Psoas muscle (tissue), 8 donors: ENCODE measurements around the gene SPECC1L. TPM values are rescaled to one million over a fixed set of nuclear protein-coding genes. Genes with fewer than 3 reads are reported as not detected.

ENCODE experiments used
- ATAC-seq, 4 donors: fragments of 200-7000 bp; cut with Tn5 transposase; one replicate each; pipeline ENCODE4 v1.9.1; 2020; ENCODE audit warnings: moderate library complexity in 3 of 4, mild to moderate bottlenecking in 2 of 4
- DNase-seq, 2 donors: peaks; one replicate each; pipeline ENCODE4 v3.0.0-alpha.2; 2020
- H3K27ac ChIP-seq: fragments of 200-600 bp; one replicate; pipeline ENCODE4 v1.8.0; 2022
- H3K27me3 ChIP-seq, 3 donors: fragments of 200-600 bp in 1 of 3; one replicate each; pipeline versions ENCODE4 v1.6.1 to v1.8.0; 2013 to 2022; ENCODE audit warnings: low read length in 2 of 3, mild to moderate bottlenecking in 2 of 3, moderate library complexity in 1 of 3; ENCODE audit not compliant: insufficient read depth in 3 of 3
- H3K36me3 ChIP-seq, 2 donors: fragments of 200-600 bp in 1 of 2; one replicate each; pipeline versions ENCODE4 v1.6.1 to v1.8.0; 2013 to 2022; ENCODE audit warnings: low read depth in 1 of 2, mild to moderate bottlenecking in 1 of 2, moderate library complexity in 1 of 2; ENCODE audit not compliant: insufficient read depth in 1 of 2
- H3K4me1 ChIP-seq: fragments of 200-600 bp; one replicate; pipeline ENCODE4 v1.8.0; 2022
- H3K4me3 ChIP-seq: fragments of 200-600 bp; one replicate; pipeline ENCODE4 v1.8.0; 2022; ENCODE audit warnings: mild to moderate bottlenecking
- H3K9me3 ChIP-seq: fragments of 200-600 bp; one replicate; pipeline ENCODE4 v1.8.0; 2022
- CTCF ChIP-seq: fragments of 200-600 bp; IDR thresholded peaks from one replicate; pipeline ENCODE4 v1.8.0; 2022; ENCODE audit warnings: antibody characterized with exemption
- WGBS, 3 donors: extraction: QIAGEN DNeasy Blood & Tissue Kit; methylation state at CpG; one replicate each; pipeline versions ENCODE4 v1.1.6 to v1.1.7; 2013; 5-methylcytosine and 5-hydroxymethylcytosine counted together
- intact Hi-C, 2 donors: fragments of 100-400 bp; cut with DNase I; formaldehyde crosslinking; loops; one replicate each; pipeline versions ENCODE4 v1.11.0 to v1.14.2; 2022
- polyA plus RNA-seq, 3 donors: library from polyadenylated mRNA; stranded (reverse); fragments of 200-250 nt; gene quantifications; one replicate each; pipeline ENCODE4 v1.2.3, GENCODE V29; 2013
- total RNA-seq, 4 donors: library from RNA; stranded (reverse); fragmentation: NEBNext Ultra II Directional in 2 of 4; extraction: Animal tissue kit (Norgen Biotek cat#: 25700) in 2 of 4; gene quantifications; one replicate each; pipeline versions ENCODE4 v1.2.1 to v1.2.4, GENCODE V29; 2021 to 2023
- donor health status: healthy with polysubstance abuse.
- donor health status: DM: no; HTN: no; CAD: no; lungs with moderate emphysema.
- donor health status: Bipolar disorder and iron deficiency.
- donor health status: healthy.
- donor health status: DM: yes; HTN: yes; CAD: no.
- donor health status: DM: no; HTN: no; CAD: no.
- donor health status: DM: no; HTN: no; CAD: no.
- donor health status: DM: yes; HTN: yes; CAD: no.

Gene SPECC1L
- total and polyA plus RNA-seq, 7 donors: 6.8 to 29.9 (median 23.6) TPM

- 83 to 93% (median 84%) methylated on average over 5 of the region's 5 CpGs for WGBS, 3 donors
- intact Hi-C loops: no loop called here
- Histone ChIP-seq H3K4me1 (peaks cover 3% of the 10 kb centered on the region), H3K9me3 (no peaks in the 10 kb centered on the region), H3K27me3 (no peaks in the 10 kb centered on the region), H3K27ac (no peak overlapping the region), H3K4me3 (no peak overlapping the region), H3K36me3 (peaks cover 2 to 65% of the 10 kb centered on the region in 2 donors)
- ATAC-seq (no peak), DNase-seq (no peak)
- TF ChIP-seq CTCF: no peak
Measured at GRCh38 chr22:24359452-24360120, 89.0 kb downstream of the SPECC1L start.

- Histone ChIP-seq H3K27me3 (no peaks in the 10 kb centered on the region), H3K4me3 (no peak overlapping the region), H3K4me1 (no peaks in the 10 kb centered on the region), H3K9me3 (no peaks in the 10 kb centered on the region), H3K27ac (no peak overlapping the region), H3K36me3 (peaks cover 2 to 78% of the 10 kb centered on the region in 2 donors)
- DNase-seq (no peak), ATAC-seq (no peak)
- WGBS, 3 donors: 70 to 86% (median 81%) methylated on average over 4 of the region's 4 CpGs
- intact Hi-C loops: no loop called here
- no peak for TF ChIP-seq CTCF
Measured at GRCh38 chr22:24361976-24362646, 91.5 kb downstream of the SPECC1L start.

GRCh38 chr22:24363243-24363642 is 92.6 kb downstream of the SPECC1L start:
- ATAC-seq (no peak), DNase-seq (no peak)
- no peak for TF ChIP-seq CTCF
- H3K4me3 ChIP-seq: no peak overlapping the region
- H3K36me3 ChIP-seq: peaks cover 2 to 81% of the 10 kb centered on the region in 2 donors
- no peaks in the 10 kb centered on the region for H3K27me3 ChIP-seq
- 74 to 84% (median 78%) methylated on average over 3 of the region's 3 CpGs for WGBS, 3 donors
- no peak overlapping the region for H3K27ac ChIP-seq
- no peaks in the 10 kb centered on the region for H3K9me3 ChIP-seq
- intact Hi-C loops: no loop called here
- no peaks in the 10 kb centered on the region for H3K4me1 ChIP-seq

- Histone ChIP-seq H3K4me1 (no peaks in the 10 kb centered on the region), H3K9me3 (no peaks in the 10 kb centered on the region), H3K27ac (no peak overlapping the region), H3K27me3 (no peaks in the 10 kb centered on the region), H3K4me3 (no peak overlapping the region), H3K36me3 (peaks cover 7 to 95% of the 10 kb centered on the region in 2 donors)
- intact Hi-C loops: no loop called here
- DNase-seq: no peak
- WGBS, 3 donors: 49 to 63% (median 55%) methylated on average over 8 of the region's 8 CpGs
- TF ChIP-seq CTCF: no peak
- ATAC-seq: no peak
Measured at GRCh38 chr22:24366701-24367100, 96.1 kb downstream of the SPECC1L start.
